A549 (cell line): ENCODE data around the gene SAMD8. TPM values are rescaled to one million over a fixed set of nuclear protein-coding genes. Genes with fewer than 3 reads are reported as not detected.

Experiments used
- ATAC-seq, 2 experiments: fragments of 200-7000 bp in 1 of 2; fragments of >200 bp in 1 of 2; cut with Nextera tagmentation in 1 of 2; cut with Tn5 transposase in 1 of 2; 3 replicates each; pipeline versions ENCODE4 v1.8.0 to v1.9.1; 2018 to 2020; ENCODE audit warnings: mild to moderate bottlenecking in 1 of 2, moderate library complexity in 1 of 2
- CTCF ChIA-PET: fragments of 300-600 bp; sonication (Branson Sonifier 250); formaldehyde crosslinking; extraction: SDS; loops from one replicate; lab custom pipeline; 2021; ENCODE audit warnings: antibody characterized with exemption, inconsistent platforms; lab: Yijun Ruan, JAX
- POLR2A ChIA-PET: fragments of 350-600 bp; formaldehyde crosslinking; extraction: SDS; loops from one replicate; lab custom pipeline; 2021; ENCODE audit warnings: antibody characterized with exemption, inconsistent platforms; lab: Yijun Ruan, JAX
- DNase-seq, 2 experiments: peaks; one replicate each; pipeline versions ENCODE4 v3.0.0 to v3.0.0-alpha.2; 2011 to 2016; ENCODE audit warnings: low read depth in 1 of 2, low spot score in 1 of 2
- FAIRE-seq: peaks from 2 replicates; lab custom pipeline; 2011; peaks lifted over from hg19 to GRCh38; lab: Jason Lieb, UNC
- H3K27ac ChIP-seq, 2 experiments: fragments of >200 bp; sonication (Bioruptor Twin); formaldehyde crosslinking; 3 replicates each; pipeline ENCODE4 v1.5.1; 2016 to 2017
- H3K4me1 ChIP-seq: fragments of >200 bp; sonication (Bioruptor Twin); formaldehyde crosslinking; 3 replicates; pipeline ENCODE4 v1.6.1; 2016
- H3K4me2 ChIP-seq: fragments of >200 bp; sonication (Bioruptor Twin); formaldehyde crosslinking; 3 replicates; pipeline ENCODE4 v1.6.1; 2016
- H3K4me3 ChIP-seq: fragments of >200 bp; sonication (Bioruptor Twin); formaldehyde crosslinking; 3 replicates; pipeline ENCODE4 v1.5.1; 2016
- H3K9me3 ChIP-seq: fragments of >200 bp; sonication (Bioruptor Twin); formaldehyde crosslinking; 3 replicates; pipeline ENCODE4 v1.6.1; 2016
- ATOH8 ChIP-seq: fragments of 250-450 bp; sonication (Bioruptor Pico); IDR thresholded peaks from 2 replicates; pipeline ENCODE4 v1.5.0; 2020; ENCODE audit warnings: low read depth, mild to moderate bottlenecking, moderate library complexity
- CBX8 ChIP-seq: fragments of 200-600 bp; sonication (generic); IDR thresholded peaks from 2 replicates; pipeline ENCODE4 v1.6.1; 2016
- CHD4 ChIP-seq: fragments of 200-600 bp; sonication (generic); IDR thresholded peaks from 2 replicates; pipeline ENCODE4 v1.6.1; 2016; ENCODE audit warnings: antibody characterized with exemption, mild to moderate bottlenecking, borderline replicate concordance
- CTCF ChIP-seq: fragments of >200 bp; sonication (Bioruptor Twin); formaldehyde crosslinking; IDR thresholded peaks from 3 replicates; pipeline ENCODE4 v1.5.1; 2016
- EHF ChIP-seq: fragments of 250-450 bp; sonication (Bioruptor Pico); IDR thresholded peaks from 2 replicates; pipeline ENCODE4 v1.5.0; 2020; ENCODE audit warnings: mild to moderate bottlenecking
- EP300 ChIP-seq, 2 experiments: fragments of >200 bp; sonication (Bioruptor Twin); formaldehyde crosslinking; IDR thresholded peaks; 2 replicates in 1 of 2; 3 replicates in 1 of 2; pipeline ENCODE4 v1.6.1; 2016 to 2017
- ESRRA ChIP-seq: fragments of 150-350 bp; IDR thresholded peaks from 2 replicates; pipeline ENCODE4 v1.6.1; 2014; ENCODE audit warnings: mild to moderate bottlenecking, low read length, borderline replicate concordance
- GATA3 ChIP-seq: IDR thresholded peaks from 2 replicates; pipeline ENCODE4 v1.6.1; 2012; ENCODE audit warnings: borderline replicate concordance
- HES2 ChIP-seq: fragments of >200 bp; sonication (Bioruptor Twin); formaldehyde crosslinking; IDR thresholded peaks from 2 replicates; pipeline ENCODE4 v1.6.1; 2016
- HOXA7 ChIP-seq: fragments of 250-450 bp; sonication (Bioruptor Pico); IDR thresholded peaks from 2 replicates; pipeline ENCODE4 v1.5.0; 2020; ENCODE audit warnings: mild to moderate bottlenecking, moderate library complexity
- HOXB13 ChIP-seq: fragments of 250-450 bp; sonication (Bioruptor Pico); IDR thresholded peaks from 2 replicates; pipeline ENCODE4 v1.5.0; 2020; ENCODE audit warnings: low read depth, mild to moderate bottlenecking, moderate library complexity
- HOXB5 ChIP-seq: fragments of 250-450 bp; sonication (Bioruptor Pico); IDR thresholded peaks from 2 replicates; pipeline ENCODE4 v1.5.0; 2020; ENCODE audit warnings: mild to moderate bottlenecking, moderate library complexity
- KDM1A ChIP-seq: fragments of 200-600 bp; sonication (generic); IDR thresholded peaks from 2 replicates; pipeline ENCODE4 v1.6.1; 2016; ENCODE audit warnings: low read depth, mild to moderate bottlenecking
- KDM5A ChIP-seq: fragments of 200-600 bp; sonication (generic); IDR thresholded peaks from 2 replicates; pipeline ENCODE4 v1.6.1; 2016; ENCODE audit warnings: antibody characterized with exemption, mild to moderate bottlenecking
- MAFK ChIP-seq: fragments of 450-650 bp; IDR thresholded peaks from 2 replicates; pipeline ENCODE4 v1.6.1; 2014; ENCODE audit not compliant: partially characterized antibody
- MAX ChIP-seq: IDR thresholded peaks from 2 replicates; pipeline ENCODE4 v1.6.1; 2012
- MAZ ChIP-seq: fragments of 150-350 bp; IDR thresholded peaks from 2 replicates; pipeline ENCODE4 v1.6.1; 2014; ENCODE audit warnings: antibody characterized with exemption, low read depth, low read length, borderline replicate concordance
- NPAS2 ChIP-seq: fragments of 250-450 bp; sonication (Bioruptor Pico); IDR thresholded peaks from 2 replicates; pipeline ENCODE4 v1.8.0; 2022; ENCODE audit warnings: mild to moderate bottlenecking, moderate library complexity, borderline replicate concordance
- PHF8 ChIP-seq: fragments of 200-600 bp; sonication (generic); IDR thresholded peaks from 2 replicates; pipeline ENCODE4 v1.6.1; 2016; ENCODE audit warnings: low read depth, mild to moderate bottlenecking, antibody characterized with exemption, moderate library complexity, borderline replicate concordance
- POLR2A ChIP-seq: IDR thresholded peaks from 2 replicates; pipeline ENCODE4 v1.6.1; 2012; ENCODE audit warnings: mild to moderate bottlenecking, low read length
- POLR2AphosphoS2 ChIP-seq: conservative IDR thresholded peaks from 2 replicates; pipeline ENCODE4 v1.6.1; 2012; ENCODE audit warnings: low read length, improper control_type of control experiment, inconsistent platforms
- RARB ChIP-seq: fragments of 250-450 bp; sonication (Bioruptor Pico); IDR thresholded peaks from 2 replicates; pipeline ENCODE4 v1.8.0; 2021; ENCODE audit warnings: mild to moderate bottlenecking, moderate library complexity
- SREBF2 ChIP-seq: fragments of 450-650 bp; IDR thresholded peaks from 2 replicates; pipeline ENCODE4 v1.6.1; 2014; ENCODE audit warnings: mild to moderate bottlenecking, moderate library complexity
- TFCP2L1 ChIP-seq: fragments of 250-450 bp; sonication (Bioruptor Pico); IDR thresholded peaks from 2 replicates; pipeline ENCODE4 v1.5.0; 2021; ENCODE audit warnings: mild to moderate bottlenecking
- USF2 ChIP-seq: fragments of 450-650 bp; IDR thresholded peaks from 2 replicates; pipeline ENCODE4 v1.6.1; 2014; ENCODE audit warnings: antibody characterized with exemption
- ZFP36 ChIP-seq: fragments of 450-650 bp; IDR thresholded peaks from 2 replicates; pipeline ENCODE4 v1.6.1; 2014; ENCODE audit warnings: borderline replicate concordance; ENCODE audit not compliant: partially characterized antibody
- ZSCAN20 ChIP-seq: fragments of 250-450 bp; sonication (Bioruptor Pico); IDR thresholded peaks from 2 replicates; pipeline ENCODE4 v1.8.0; 2022; ENCODE audit warnings: mild to moderate bottlenecking, moderate library complexity
- WGBS: methylation state at CpG from one replicate; pipeline ENCODE4 v1.1.6; 2017; ENCODE audit errors: missing lambda C conversion rate; 5-methylcytosine and 5-hydroxymethylcytosine counted together
- polyA plus RNA-seq, 4 experiments: library from polyadenylated mRNA; depleted of rRNA in 3 of 4; stranded (reverse); fragments of >200 nt; fragmentation: RNase III in 1 of 4; extraction: RNeasy Plus Mini Kit Qiagen cat#74134 plus additional on column Dnase treatment in 1 of 4; gene quantifications; 2 replicates in 3 of 4; 3 replicates in 1 of 4; pipeline ENCODE4 v1.2.3, GENCODE V29; 2011 to 2017

Gene SAMD8
- polyA plus RNA-seq, 2 of the 4 experiments (the other 2 are of a cell fraction) = 10.9 to 27.9 TPM

- WGBS = 64% methylated on average over 1 of the region's 1 CpG
- CTCF ChIA-PET = interaction anchor here (0.9 to 2.0 kb wide), 4 partner anchors 10 to 114 kb away, joined by 3 to 6 read pairs (median 4); partner anchors contain the start of genes COMTD1 and SAMD8
- POLR2A ChIA-PET = no interaction called here
- H3K9me3 ChIP-seq = no peaks in the 10 kb centered on the region
- no peak overlapping the region for H3K27ac ChIP-seq
- TF ChIP-seq GATA3 (no peak), HES2 (no peak), CBX8 (no peak), MAZ (no peak), MAFK (no peak), KDM1A (no peak), SREBF2 (no peak), CTCF (no peak), ATOH8 (CRISPR knock-in tag) (no peak), HOXA7 (CRISPR knock-in tag) (no peak), HOXB13 (CRISPR knock-in tag) (no peak), CHD4 (no peak), USF2 (no peak)
- DNase-seq (no peak), FAIRE-seq (no peak), ATAC-seq (no peak)
- H3K4me2 ChIP-seq = no peak overlapping the region
- peaks cover 35% of the 10 kb centered on the region for H3K4me1 ChIP-seq
- H3K4me3 ChIP-seq = no peak overlapping the region
Measured at GRCh38 chr10:75121322-75121721, 9.9 kb downstream of the SAMD8 start.

- 90% methylated on average over 4 of the region's 4 CpGs for WGBS
- POLR2A ChIA-PET = no interaction called here
- TF ChIP-seq USF2 (no peak), ZSCAN20 (no peak), KDM5A (no peak), POLR2AphosphoS2 (no peak), HOXB5 (no peak), RARB (CRISPR knock-in tag) (no peak), ESRRA (no peak), POLR2A (no peak), EP300 (IDR thresholded peaks at IDR 0.05) (no peak), PHF8 (no peak), ZFP36 (no peak), ATOH8 (CRISPR knock-in tag) (no peak), MAX (no peak), CTCF (no peak), TFCP2L1 (CRISPR knock-in tag) (no peak), EHF (CRISPR knock-in tag) (no peak), CHD4 (no peak), NPAS2 (CRISPR knock-in tag) (no peak), CBX8 (no peak)
- Histone ChIP-seq H3K4me2 (no peak overlapping the region), H3K27ac (no peak overlapping the region), H3K4me3 (no peak overlapping the region), H3K9me3 (no peaks in the 10 kb centered on the region), H3K4me1 (peaks cover 38% of the 10 kb centered on the region)
- CTCF ChIA-PET = interaction anchor here (0.6 kb wide), 1 partner anchor 21 kb away, joined by 4 read pairs; no protein-coding TSS in a partner anchor
- ATAC-seq (no peak), DNase-seq (no peak), FAIRE-seq (no peak)
Measured at GRCh38 chr10:75122505-75122904, 11.0 kb downstream of the SAMD8 start.
